Neutrophil (primary cell): Measurements from ENCODE around the gene PEAK3.

Source experiments
- H3K27ac ChIP-seq: fragments of 200-600 bp; sonication (generic); 2 replicates; pipeline ENCODE4 v1.5.1; 2016; ENCODE audit warnings: mild to moderate bottlenecking, moderate library complexity
- H3K27me3 ChIP-seq: fragments of 200-600 bp; sonication (generic); 2 replicates; pipeline ENCODE4 v1.6.0; 2016; ENCODE audit warnings: mild to moderate bottlenecking
- H3K36me3 ChIP-seq: fragments of 200-600 bp; sonication (generic); 2 replicates; pipeline ENCODE4 v1.5.1; 2017
- H3K4me1 ChIP-seq, 2 experiments: fragments of 200-600 bp in 1 of 2; sonication (generic) in 1 of 2; 1 replicate in 1 of 2; 2 replicates in 1 of 2; pipeline versions ENCODE4 v1.5.1 to v1.6.1; 2013 to 2016; ENCODE audit warnings: low read depth in 1 of 2, low read length in 1 of 2, mild to moderate bottlenecking in 1 of 2, moderate library complexity in 1 of 2; ENCODE audit not compliant: control insufficient read depth in 1 of 2, insufficient read depth in 1 of 2
- H3K4me3 ChIP-seq, 2 experiments: fragments of 200-600 bp in 1 of 2; sonication (generic) in 1 of 2; 1 replicate in 1 of 2; 2 replicates in 1 of 2; pipeline ENCODE4 v1.5.1; 2013 to 2016; ENCODE audit warnings: low read depth in 1 of 2, low read length in 1 of 2, mild to moderate bottlenecking in 1 of 2, moderate library complexity in 1 of 2
- H3K9me3 ChIP-seq: fragments of 200-600 bp; sonication (generic); 2 replicates; pipeline ENCODE4 v1.5.1; 2016
- TF ChIP-seq, protein P1 (sequence below): fragments of 200-600 bp; sonication (generic); IDR thresholded peaks from 2 replicates; pipeline ENCODE4 v1.5.1; 2016; ENCODE audit warnings: antibody characterized with exemption

The PEAK3 gene

GRCh38 chr19:2323707-2324106, 41.7 kb upstream of the PEAK3 start:
- TF ChIP-seq, protein P1, sequence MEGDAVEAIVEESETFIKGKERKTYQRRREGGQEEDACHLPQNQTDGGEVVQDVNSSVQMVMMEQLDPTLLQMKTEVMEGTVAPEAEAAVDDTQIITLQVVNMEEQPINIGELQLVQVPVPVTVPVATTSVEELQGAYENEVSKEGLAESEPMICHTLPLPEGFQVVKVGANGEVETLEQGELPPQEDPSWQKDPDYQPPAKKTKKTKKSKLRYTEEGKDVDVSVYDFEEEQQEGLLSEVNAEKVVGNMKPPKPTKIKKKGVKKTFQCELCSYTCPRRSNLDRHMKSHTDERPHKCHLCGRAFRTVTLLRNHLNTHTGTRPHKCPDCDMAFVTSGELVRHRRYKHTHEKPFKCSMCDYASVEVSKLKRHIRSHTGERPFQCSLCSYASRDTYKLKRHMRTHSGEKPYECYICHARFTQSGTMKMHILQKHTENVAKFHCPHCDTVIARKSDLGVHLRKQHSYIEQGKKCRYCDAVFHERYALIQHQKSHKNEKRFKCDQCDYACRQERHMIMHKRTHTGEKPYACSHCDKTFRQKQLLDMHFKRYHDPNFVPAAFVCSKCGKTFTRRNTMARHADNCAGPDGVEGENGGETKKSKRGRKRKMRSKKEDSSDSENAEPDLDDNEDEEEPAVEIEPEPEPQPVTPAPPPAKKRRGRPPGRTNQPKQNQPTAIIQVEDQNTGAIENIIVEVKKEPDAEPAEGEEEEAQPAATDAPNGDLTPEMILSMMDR = no peak
- no peaks in the 10 kb centered on the region for H3K27me3 ChIP-seq
- H3K27ac ChIP-seq = no peak overlapping the region
- H3K4me1 ChIP-seq = peaks cover 10% of the 10 kb centered on the region in 2 experiments
- H3K4me3 ChIP-seq = no peak overlapping the region
- H3K9me3 ChIP-seq = no peaks in the 10 kb centered on the region
- peaks cover 9% of the 10 kb centered on the region for H3K36me3 ChIP-seq

- no peaks in the 10 kb centered on the region for H3K4me1 ChIP-seq
- no peaks in the 10 kb centered on the region for H3K27me3 ChIP-seq
- TF ChIP-seq, protein P1 = no peak
- H3K27ac ChIP-seq = no peak overlapping the region
- H3K4me3 ChIP-seq = no peak overlapping the region
- H3K36me3 ChIP-seq = peaks cover 9% of the 10 kb centered on the region
- no peaks in the 10 kb centered on the region for H3K9me3 ChIP-seq
Observed at GRCh38 chr19:2321565-2322283, 39.7 kb upstream of the PEAK3 start.

DNA sequence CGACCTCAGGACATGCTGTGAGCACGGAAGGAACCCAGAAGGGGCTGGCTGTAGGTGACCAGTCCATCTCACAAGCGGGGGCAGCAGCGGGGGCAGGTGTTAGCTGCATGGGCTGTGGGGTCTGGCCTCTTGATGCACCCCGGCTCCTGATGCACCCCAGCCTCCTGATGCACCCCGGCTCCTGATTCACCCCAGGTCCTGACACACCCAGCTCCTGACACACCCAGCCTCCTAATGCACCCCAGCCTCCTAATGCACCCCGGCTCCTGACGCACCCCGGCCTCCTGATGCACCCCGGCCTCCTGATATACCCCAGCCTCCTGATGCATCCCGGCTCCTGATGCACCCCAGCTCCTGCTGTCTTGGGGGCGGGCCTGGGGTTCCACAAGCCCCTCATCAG, 39.0 kb upstream of the PEAK3 start:
- peaks cover 9% of the 10 kb centered on the region for H3K36me3 ChIP-seq
- no peak overlapping the region for H3K4me3 ChIP-seq
- no peak overlapping the region for H3K27ac ChIP-seq
- H3K9me3 ChIP-seq = no peaks in the 10 kb centered on the region
- TF ChIP-seq, protein P1 = no peak
- no peaks in the 10 kb centered on the region for H3K27me3 ChIP-seq
- peaks cover 5% of the 10 kb centered on the region in 2 experiments for H3K4me1 ChIP-seq

DNA sequence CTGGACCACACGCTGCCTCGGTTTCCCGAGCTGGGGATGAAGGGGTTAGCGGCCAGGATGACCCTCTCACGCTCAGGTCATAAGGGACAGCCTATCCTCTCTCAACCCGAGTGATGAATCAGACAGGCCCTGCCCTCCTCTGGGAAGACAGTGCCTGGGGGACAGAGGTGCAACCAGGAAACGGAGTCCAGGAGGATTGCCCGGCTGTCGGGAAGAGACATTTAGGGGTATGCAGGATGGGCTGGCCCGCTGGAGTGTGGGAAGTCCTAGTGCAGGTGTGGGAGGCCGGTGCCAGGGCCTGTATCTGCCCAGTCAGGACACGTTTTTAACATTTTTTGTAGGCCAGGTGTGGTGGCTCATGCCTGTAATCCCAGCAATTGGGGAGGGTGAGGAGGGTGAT, 38.1 kb upstream of the PEAK3 start:
- TF ChIP-seq, protein P1 = no peak
- H3K9me3 ChIP-seq = no peaks in the 10 kb centered on the region
- no peaks in the 10 kb centered on the region for H3K27me3 ChIP-seq
- H3K27ac ChIP-seq = no peak overlapping the region
- H3K4me3 ChIP-seq = no peak overlapping the region
- H3K36me3 ChIP-seq = peaks cover 9% of the 10 kb centered on the region
- H3K4me1 ChIP-seq = peaks cover 14% of the 10 kb centered on the region in 2 experiments

GRCh38 chr19:2319551-2319950, 37.6 kb upstream of the PEAK3 start:
- Histone ChIP-seq H3K27ac (no peak overlapping the region), H3K4me1 (peaks cover 14 to 15% of the 10 kb centered on the region in 2 experiments), H3K9me3 (no peaks in the 10 kb centered on the region), H3K36me3 (peaks cover 9% of the 10 kb centered on the region), H3K4me3 (no peak overlapping the region), H3K27me3 (no peaks in the 10 kb centered on the region)
- TF ChIP-seq, protein P1 = no peak
